ENCODE measurements around the gene TPM1. TPM values are rescaled to one million over a fixed set of nuclear protein-coding genes. Genes with fewer than 3 reads are reported as not detected.

TPM1 gene
- total and polyA plus RNA-seq, 10 of the 15 experiments (the other 5 are each of a cell fraction or from before 2014, with no cell fraction given), result 0.43 to 10.0 (median 2.4) TPM

DNA sequence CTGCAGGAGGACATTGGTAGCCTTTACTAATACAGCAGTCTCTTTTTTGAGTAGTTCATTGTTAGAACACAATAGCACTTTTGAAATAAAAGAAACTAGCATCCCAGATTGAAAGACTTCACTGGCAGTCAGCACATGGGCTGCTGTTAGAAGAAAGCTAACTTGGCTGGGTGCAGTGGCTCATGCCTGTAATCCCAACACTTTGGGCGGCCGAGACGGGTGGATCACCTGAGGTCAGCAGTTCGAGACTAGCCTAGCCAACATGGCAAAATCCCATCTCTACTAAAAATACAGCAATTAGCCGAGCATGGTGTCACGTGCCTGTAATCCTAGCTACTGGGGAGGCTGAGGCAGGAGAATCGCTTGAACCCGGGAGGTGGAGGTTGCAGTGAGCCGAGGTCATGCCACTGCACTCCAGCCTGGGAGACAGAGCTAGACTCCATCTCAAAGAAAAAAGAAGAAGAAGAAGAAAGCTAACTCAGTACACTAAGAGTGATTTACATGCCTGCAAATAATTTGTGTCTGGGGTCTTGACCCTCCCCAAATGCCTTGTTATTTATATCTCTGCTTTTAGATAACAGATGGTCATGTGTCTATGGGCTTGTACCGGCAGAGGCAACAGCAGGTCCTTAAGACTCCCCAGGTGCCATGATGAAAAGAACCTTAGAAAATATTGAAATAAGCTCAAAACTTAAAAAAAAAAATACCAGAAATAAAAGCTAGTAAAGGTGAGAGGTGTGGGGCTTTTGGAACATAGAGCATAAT, 9.7 kb downstream of the TPM1 start:
- FAIRE-seq (no peak), ATAC-seq (no peak), DNase-seq (ENCODE audit: low read depth, low spot score) (no peak)
- intact Hi-C loops (cut with micrococcal nuclease; ENCODE audit: unreplicated experiment), result no loop called here
- no peak overlapping the region for H3K27ac ChIP-seq (ENCODE audit: control insufficient read depth, insufficient read depth)
- ChIA-PET POLR2A (no interaction called here), SMC1A (ENCODE audit: uncharacterized antibody, unreplicated experiment) (interaction anchor here (1.1 kb wide), 1 partner anchor 13 kb away, joined by 3 read pairs; no protein-coding TSS in a partner anchor), RAD21 (ENCODE audit: unreplicated experiment) (interaction anchor here (1.7 kb wide), 1 partner anchor 11 kb away, joined by 4 read pairs; no protein-coding TSS in a partner anchor), CTCF (interaction anchor here (0.6 to 1.5 kb wide), 2 partner anchors 42 to 634 kb away, joined by 3 to 4 read pairs; no protein-coding TSS in a partner anchor)
- no peaks in the 10 kb centered on the region for H3K36me3 ChIP-seq (ENCODE audit: control insufficient read depth in 2 of 2, insufficient read depth in 2 of 2, low read length in 1 of 2)
- peaks cover 0 to 5% of the 10 kb centered on the region in 2 experiments; a peak in 1 of 4 replicates for H3K27me3 ChIP-seq (replicated peaks in 1 of 2; ENCODE audit: control insufficient read depth in 2 of 2, insufficient read depth in 2 of 2, low read length in 1 of 2)
- no peak for TF ChIP-seq SIX5 (IDR thresholded peaks at IDR 0.05; ENCODE audit: low read depth, low read length, severe bottlenecking)
- TF ChIP-seq, protein P1, sequence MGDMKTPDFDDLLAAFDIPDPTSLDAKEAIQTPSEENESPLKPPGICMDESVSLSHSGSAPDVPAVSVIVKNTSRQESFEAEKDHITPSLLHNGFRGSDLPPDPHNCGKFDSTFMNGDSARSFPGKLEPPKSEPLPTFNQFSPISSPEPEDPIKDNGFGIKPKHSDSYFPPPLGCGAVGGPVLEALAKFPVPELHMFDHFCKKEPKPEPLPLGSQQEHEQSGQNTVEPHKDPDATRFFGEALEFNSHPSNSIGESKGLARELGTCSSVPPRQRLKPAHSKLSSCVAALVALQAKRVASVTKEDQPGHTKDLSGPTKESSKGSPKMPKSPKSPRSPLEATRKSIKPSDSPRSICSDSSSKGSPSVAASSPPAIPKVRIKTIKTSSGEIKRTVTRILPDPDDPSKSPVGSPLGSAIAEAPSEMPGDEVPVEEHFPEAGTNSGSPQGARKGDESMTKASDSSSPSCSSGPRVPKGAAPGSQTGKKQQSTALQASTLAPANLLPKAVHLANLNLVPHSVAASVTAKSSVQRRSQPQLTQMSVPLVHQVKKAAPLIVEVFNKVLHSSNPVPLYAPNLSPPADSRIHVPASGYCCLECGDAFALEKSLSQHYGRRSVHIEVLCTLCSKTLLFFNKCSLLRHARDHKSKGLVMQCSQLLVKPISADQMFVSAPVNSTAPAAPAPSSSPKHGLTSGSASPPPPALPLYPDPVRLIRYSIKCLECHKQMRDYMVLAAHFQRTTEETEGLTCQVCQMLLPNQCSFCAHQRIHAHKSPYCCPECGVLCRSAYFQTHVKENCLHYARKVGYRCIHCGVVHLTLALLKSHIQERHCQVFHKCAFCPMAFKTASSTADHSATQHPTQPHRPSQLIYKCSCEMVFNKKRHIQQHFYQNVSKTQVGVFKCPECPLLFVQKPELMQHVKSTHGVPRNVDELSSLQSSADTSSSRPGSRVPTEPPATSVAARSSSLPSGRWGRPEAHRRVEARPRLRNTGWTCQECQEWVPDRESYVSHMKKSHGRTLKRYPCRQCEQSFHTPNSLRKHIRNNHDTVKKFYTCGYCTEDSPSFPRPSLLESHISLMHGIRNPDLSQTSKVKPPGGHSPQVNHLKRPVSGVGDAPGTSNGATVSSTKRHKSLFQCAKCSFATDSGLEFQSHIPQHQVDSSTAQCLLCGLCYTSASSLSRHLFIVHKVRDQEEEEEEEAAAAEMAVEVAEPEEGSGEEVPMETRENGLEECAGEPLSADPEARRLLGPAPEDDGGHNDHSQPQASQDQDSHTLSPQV (IDR thresholded peaks at IDR 0.05), result no peak
- TF ChIP-seq BRCA1 (IDR thresholded peaks at IDR 0.05; ENCODE audit: low read depth, low read length), result no peak
- no peak for TF ChIP-seq BMI1 (IDR thresholded peaks at IDR 0.05; ENCODE audit: borderline replicate concordance)
- no peak for TF ChIP-seq SMAD5 (IDR thresholded peaks at IDR 0.05; ENCODE audit: low read depth)
- no peak for TF ChIP-seq STAT3 (IDR thresholded peaks at IDR 0.05; ENCODE audit: low read depth, low read length)
- no peak for TF ChIP-seq ZNF207 (IDR thresholded peaks at IDR 0.05; ENCODE audit: borderline replicate concordance)
- TF ChIP-seq MEF2A (IDR thresholded peaks at IDR 0.05; ENCODE audit: insufficient read depth, low read depth, low read length), result no peak
- no peak for TF ChIP-seq GATAD2B (conservative IDR thresholded peaks at IDR 0.05; ENCODE audit: low read depth)
- TF ChIP-seq, protein P2, sequence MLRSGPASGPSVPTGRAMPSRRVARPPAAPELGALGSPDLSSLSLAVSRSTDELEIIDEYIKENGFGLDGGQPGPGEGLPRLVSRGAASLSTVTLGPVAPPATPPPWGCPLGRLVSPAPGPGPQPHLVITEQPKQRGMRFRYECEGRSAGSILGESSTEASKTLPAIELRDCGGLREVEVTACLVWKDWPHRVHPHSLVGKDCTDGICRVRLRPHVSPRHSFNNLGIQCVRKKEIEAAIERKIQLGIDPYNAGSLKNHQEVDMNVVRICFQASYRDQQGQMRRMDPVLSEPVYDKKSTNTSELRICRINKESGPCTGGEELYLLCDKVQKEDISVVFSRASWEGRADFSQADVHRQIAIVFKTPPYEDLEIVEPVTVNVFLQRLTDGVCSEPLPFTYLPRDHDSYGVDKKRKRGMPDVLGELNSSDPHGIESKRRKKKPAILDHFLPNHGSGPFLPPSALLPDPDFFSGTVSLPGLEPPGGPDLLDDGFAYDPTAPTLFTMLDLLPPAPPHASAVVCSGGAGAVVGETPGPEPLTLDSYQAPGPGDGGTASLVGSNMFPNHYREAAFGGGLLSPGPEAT (IDR thresholded peaks at IDR 0.05; ENCODE audit: low read depth), result no peak
- TF ChIP-seq SMAD1 (IDR thresholded peaks at IDR 0.05; ENCODE audit: low read depth, partially characterized antibody), result no peak
- TF ChIP-seq MXI1 (IDR thresholded peaks at IDR 0.05; ENCODE audit: low read depth, low read length), result no peak
- TF ChIP-seq, protein P3, sequence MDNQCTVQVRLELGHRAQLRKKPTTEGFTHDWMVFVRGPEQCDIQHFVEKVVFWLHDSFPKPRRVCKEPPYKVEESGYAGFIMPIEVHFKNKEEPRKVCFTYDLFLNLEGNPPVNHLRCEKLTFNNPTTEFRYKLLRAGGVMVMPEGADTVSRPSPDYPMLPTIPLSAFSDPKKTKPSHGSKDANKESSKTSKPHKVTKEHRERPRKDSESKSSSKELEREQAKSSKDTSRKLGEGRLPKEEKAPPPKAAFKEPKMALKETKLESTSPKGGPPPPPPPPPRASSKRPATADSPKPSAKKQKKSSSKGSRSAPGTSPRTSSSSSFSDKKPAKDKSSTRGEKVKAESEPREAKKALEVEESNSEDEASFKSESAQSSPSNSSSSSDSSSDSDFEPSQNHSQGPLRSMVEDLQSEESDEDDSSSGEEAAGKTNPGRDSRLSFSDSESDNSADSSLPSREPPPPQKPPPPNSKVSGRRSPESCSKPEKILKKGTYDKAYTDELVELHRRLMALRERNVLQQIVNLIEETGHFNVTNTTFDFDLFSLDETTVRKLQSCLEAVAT (IDR thresholded peaks at IDR 0.05), result no peak
- no peak for TF ChIP-seq TCF7 (IDR thresholded peaks at IDR 0.05; ENCODE audit: borderline replicate concordance)
- no peak for TF ChIP-seq CBX5 (IDR thresholded peaks at IDR 0.05; ENCODE audit: low read depth)
- no peak for TF ChIP-seq SUPT20H (IDR thresholded peaks at IDR 0.05; ENCODE audit: borderline replicate concordance, control insufficient read depth, low read depth, low read length)
- H3K4me2 ChIP-seq (ENCODE audit: control insufficient read depth, insufficient read depth), result no peak overlapping the region
- no peaks in the 10 kb centered on the region for H3K9me3 ChIP-seq (replicated peaks; ENCODE audit: control insufficient read depth, insufficient read depth, low read length)
- H4K20me1 ChIP-seq (ENCODE audit: control insufficient read depth, insufficient read depth), result no peaks in the 10 kb centered on the region
- H2AFZ ChIP-seq (ENCODE audit: control insufficient read depth, low read depth, low read length), result no peak overlapping the region
- in situ Hi-C loops (cut with MboI), result no loop called here
- no peak overlapping the region for H3K4me3 ChIP-seq
- WGBS (ENCODE audit: insufficient coverage, insufficient replicate concordance, low lambda C conversion rate, missing lambda C conversion rate), result 55% methylated on average over 10 of the region's 10 CpGs
- H3K9ac ChIP-seq (ENCODE audit: control insufficient read depth, insufficient read depth, low read length), result no peak overlapping the region
- no TSS peak for BruUV-seq (replicated peaks)
- H3K4me1 ChIP-seq (ENCODE audit: control insufficient read depth, insufficient read depth, low read length), result peaks cover 6% of the 10 kb centered on the region; the same call in 1 of the 2 replicates
- H3K79me2 ChIP-seq (ENCODE audit: control insufficient read depth, insufficient read depth, low read length), result no peaks in the 10 kb centered on the region

Measured in GM12878 (cell line).